Lower lobe of right lung (tissue), 2 donors: ENCODE measurements around the gene RIPOR3. TPM values are rescaled to one million over a fixed set of nuclear protein-coding genes. Genes with fewer than 3 reads are reported as not detected.
A peak's percentile ranks its signal among the peaks of the same experiment; 100 is the strongest.

Source experiments
- ATAC-seq, 2 donors: fragments of 200-7000 bp; cut with Tn5 transposase; one replicate each; pipeline ENCODE4 v1.9.1; 2020 to 2022; ENCODE audit warnings: mild to moderate bottlenecking in 2 of 2, moderate library complexity in 2 of 2
- DNase-seq: peaks from one replicate; pipeline ENCODE4 v3.0.0-alpha.2; 2020
- H3K27ac ChIP-seq: fragments of 200-600 bp; one replicate; pipeline ENCODE4 v1.8.0; 2022
- H3K27me3 ChIP-seq: fragments of 200-600 bp; one replicate; pipeline ENCODE4 v1.8.0; 2022; ENCODE audit warnings: low read depth
- H3K36me3 ChIP-seq: fragments of 200-600 bp; one replicate; pipeline ENCODE4 v1.8.0; 2022; ENCODE audit warnings: mild to moderate bottlenecking
- H3K4me1 ChIP-seq: fragments of 200-600 bp; one replicate; pipeline ENCODE4 v1.8.0; 2022
- H3K4me3 ChIP-seq: fragments of 200-600 bp; one replicate; pipeline ENCODE4 v1.8.0; 2022; ENCODE audit warnings: mild to moderate bottlenecking
- H3K9me3 ChIP-seq: fragments of 200-600 bp; one replicate; pipeline ENCODE4 v1.8.0; 2022
- intact Hi-C: fragments of 100-400 bp; cut with DNase I; formaldehyde crosslinking; loops from one replicate; pipeline ENCODE4 v1.11.0; 2022
- total RNA-seq: library from RNA; stranded (reverse); fragmentation: NEBNext Ultra II Directional; extraction: Animal tissue kit (Norgen Biotek cat#: 25700); gene quantifications from one replicate; pipeline ENCODE4 v1.2.1, GENCODE V29; 2021
- TF ChIP-seq, protein P1 (sequence below): fragments of 200-600 bp; IDR thresholded peaks from one replicate; pipeline ENCODE4 v1.8.0; 2022; ENCODE audit warnings: antibody characterized with exemption, mild to moderate bottlenecking
- donor health status: DM: no; HTN: yes; CAD: no; lungs with severe emphysema.

Gene RIPOR3
- total RNA-seq, 1 donor from 2014 or later: 11.0 TPM

- ATAC-seq: no peak
- Histone ChIP-seq H3K4me3 (no peak overlapping the region), H3K36me3 (peaks cover 100% of the 10 kb centered on the region), H3K4me1 (no peaks in the 10 kb centered on the region), H3K9me3 (no peaks in the 10 kb centered on the region), H3K27ac (no peak overlapping the region), H3K27me3 (no peaks in the 10 kb centered on the region)
- no peak for DNase-seq
- TF ChIP-seq, protein P1, sequence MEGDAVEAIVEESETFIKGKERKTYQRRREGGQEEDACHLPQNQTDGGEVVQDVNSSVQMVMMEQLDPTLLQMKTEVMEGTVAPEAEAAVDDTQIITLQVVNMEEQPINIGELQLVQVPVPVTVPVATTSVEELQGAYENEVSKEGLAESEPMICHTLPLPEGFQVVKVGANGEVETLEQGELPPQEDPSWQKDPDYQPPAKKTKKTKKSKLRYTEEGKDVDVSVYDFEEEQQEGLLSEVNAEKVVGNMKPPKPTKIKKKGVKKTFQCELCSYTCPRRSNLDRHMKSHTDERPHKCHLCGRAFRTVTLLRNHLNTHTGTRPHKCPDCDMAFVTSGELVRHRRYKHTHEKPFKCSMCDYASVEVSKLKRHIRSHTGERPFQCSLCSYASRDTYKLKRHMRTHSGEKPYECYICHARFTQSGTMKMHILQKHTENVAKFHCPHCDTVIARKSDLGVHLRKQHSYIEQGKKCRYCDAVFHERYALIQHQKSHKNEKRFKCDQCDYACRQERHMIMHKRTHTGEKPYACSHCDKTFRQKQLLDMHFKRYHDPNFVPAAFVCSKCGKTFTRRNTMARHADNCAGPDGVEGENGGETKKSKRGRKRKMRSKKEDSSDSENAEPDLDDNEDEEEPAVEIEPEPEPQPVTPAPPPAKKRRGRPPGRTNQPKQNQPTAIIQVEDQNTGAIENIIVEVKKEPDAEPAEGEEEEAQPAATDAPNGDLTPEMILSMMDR: no peak
- intact Hi-C loops: no loop called here
Measured at GRCh38 chr20:50582092-50582491, 109.2 kb downstream of the RIPOR3 start.

DNA sequence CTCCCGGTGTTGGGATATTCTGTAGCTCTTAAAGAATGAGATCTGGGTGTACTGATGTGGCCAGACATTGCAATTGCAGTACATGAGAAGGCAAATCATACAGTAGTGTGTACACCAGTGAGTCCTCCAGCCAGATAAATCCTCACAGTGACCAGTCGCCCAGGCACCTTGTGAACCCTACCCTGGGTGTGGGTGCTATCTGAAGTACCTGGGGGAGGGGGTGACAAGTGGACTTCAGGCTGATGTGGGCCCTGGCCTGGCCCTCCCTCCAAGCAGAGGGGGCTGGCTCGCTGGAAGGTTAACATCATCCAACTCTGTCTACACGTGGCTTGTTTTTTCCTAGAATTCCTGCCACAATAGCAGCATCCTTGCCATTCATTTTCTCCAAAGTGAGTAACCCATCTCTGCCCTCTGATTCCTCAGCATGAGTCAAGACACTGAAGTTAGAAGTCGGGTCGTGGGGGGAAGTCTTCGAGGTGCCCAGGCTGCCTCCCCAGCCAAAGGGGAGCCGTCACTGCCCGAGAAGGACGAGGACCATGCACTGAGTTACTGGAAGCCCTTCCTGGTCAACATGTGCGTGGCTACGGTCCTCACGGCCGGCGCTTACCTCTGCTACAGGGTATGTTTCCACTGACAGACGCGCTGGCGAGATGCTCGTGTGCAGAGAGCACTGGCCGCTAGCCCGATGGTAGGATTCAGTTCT is 110.3 kb downstream of the RIPOR3 start:
- no peaks in the 10 kb centered on the region for H3K9me3 ChIP-seq
- H3K4me3 ChIP-seq: no peak overlapping the region
- DNase-seq: peak; percentile 43
- peaks cover 5% of the 10 kb centered on the region for H3K4me1 ChIP-seq
- no peak overlapping the region for H3K27ac ChIP-seq
- H3K36me3 ChIP-seq: peaks cover 99% of the 10 kb centered on the region
- intact Hi-C loops: no loop called here
- TF ChIP-seq, protein P1: no peak
- H3K27me3 ChIP-seq: no peaks in the 10 kb centered on the region
- ATAC-seq: no peak

DNA sequence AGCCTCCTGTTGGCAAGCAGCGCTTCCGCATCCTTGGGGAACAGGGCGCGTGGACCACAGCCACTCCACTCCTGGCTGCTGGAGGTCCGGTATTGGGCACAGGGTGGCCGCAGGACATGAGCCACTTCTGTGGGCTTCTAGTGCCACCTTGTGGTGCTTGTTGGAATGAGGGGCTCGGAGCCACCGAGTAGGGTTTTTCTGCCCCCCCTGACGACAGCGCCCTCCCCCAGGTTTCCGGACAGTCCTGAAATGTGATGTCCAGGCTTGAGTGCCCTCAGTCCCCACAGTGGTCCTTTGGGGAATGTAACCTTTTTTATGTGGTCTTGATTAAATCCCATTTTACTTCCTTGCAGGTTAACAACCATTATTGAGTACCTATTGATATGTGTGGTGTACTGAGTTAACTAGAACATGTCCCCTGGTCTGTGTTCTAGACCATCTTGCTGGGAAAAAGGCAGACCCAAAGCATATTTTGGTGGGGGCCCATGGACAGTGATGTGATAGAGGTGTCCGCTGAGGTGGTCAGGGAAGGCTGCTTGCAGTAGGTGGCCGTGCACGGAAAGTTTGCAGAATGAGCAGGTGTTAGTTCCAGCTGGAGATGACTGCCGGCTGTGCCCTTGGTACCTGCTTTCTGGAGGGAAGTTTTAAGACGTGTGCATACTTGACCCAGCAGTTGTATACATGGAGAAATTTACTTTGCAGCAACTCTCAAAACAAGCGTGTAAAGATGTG is 111.2 kb downstream of the RIPOR3 start:
- TF ChIP-seq, protein P1: peak; percentile 75

DNA sequence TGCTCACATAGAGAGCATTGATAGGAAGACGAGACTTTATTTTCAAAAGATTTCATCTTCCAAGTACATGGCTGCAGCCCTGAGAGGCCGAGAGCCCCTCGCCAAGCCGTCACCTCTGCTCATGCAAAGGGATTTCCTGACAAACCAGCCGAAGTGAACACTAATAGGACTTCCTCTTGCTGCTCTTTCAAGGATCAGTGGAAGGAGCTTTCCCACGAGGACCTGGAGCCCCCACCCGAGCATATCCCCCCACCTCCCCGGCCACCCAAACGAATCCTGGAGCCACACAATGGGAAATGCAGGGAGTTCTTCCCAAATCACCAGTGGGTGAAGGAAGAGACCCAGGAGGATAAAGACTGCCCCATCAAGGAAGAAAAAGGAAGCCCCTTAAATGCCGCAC is 111.8 kb downstream of the RIPOR3 start:
- Histone ChIP-seq H3K4me3 (no peak overlapping the region), H3K4me1 (peaks cover 9% of the 10 kb centered on the region), H3K9me3 (no peaks in the 10 kb centered on the region), H3K27ac (no peak overlapping the region), H3K27me3 (no peaks in the 10 kb centered on the region), H3K36me3 (peaks cover 99% of the 10 kb centered on the region)
- intact Hi-C loops: loop anchor here (10.0 kb wide), 2 partner anchors 65 to 105 kb away; partner anchors contain the start of gene PTPN1
- peak; percentile 12 for DNase-seq
- TF ChIP-seq, protein P1: no peak
- ATAC-seq: no peak

More for the DNA sequence above, 111.2 kb downstream of the RIPOR3 start:
- Histone ChIP-seq H3K4me3 (no peak overlapping the region), H3K9me3 (no peaks in the 10 kb centered on the region), H3K36me3 (peaks cover 99% of the 10 kb centered on the region), H3K27me3 (no peaks in the 10 kb centered on the region), H3K4me1 (peaks cover 9% of the 10 kb centered on the region), H3K27ac (no peak overlapping the region)
- ATAC-seq (peak; percentile 42 to 66), DNase-seq (peak; percentile 60)
- intact Hi-C loops: no loop called here

DNA sequence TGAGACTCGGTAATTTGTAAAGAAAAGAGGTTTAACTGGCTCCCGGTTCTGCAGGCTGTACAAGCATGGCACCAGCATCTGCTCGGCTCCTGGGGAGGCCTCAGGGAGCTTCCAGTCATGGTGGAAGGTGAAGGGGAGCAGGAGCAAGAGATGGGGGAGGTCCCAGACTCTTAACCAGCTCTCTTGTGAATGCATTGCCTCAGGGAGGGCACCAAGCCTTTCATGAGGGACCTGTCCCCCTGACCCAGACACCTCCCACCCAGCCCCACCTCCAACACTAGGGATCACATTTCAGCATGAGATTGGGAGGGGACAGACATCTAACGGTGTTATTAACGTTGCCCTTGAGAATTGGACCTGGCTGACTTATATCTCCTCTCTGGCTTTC is 112.6 kb downstream of the RIPOR3 start:
- DNase-seq (peak; percentile 31), ATAC-seq (no peak)
- H3K4me3 ChIP-seq: no peak overlapping the region
- TF ChIP-seq, protein P1: no peak
- H3K27me3 ChIP-seq: no peaks in the 10 kb centered on the region
- peaks cover 99% of the 10 kb centered on the region for H3K36me3 ChIP-seq
- H3K9me3 ChIP-seq: no peaks in the 10 kb centered on the region
- H3K27ac ChIP-seq: no peak overlapping the region
- H3K4me1 ChIP-seq: peaks cover 13% of the 10 kb centered on the region
- intact Hi-C loops: loop anchor here (10.0 kb wide), 2 partner anchors 64 to 104 kb away; partner anchors contain the start of gene PTPN1
